IPS-15b (cell line): ENCODE measurements around the gene BRD1.
A peak's percentile ranks its signal among the peaks of the same experiment; 100 is the strongest.

Experiments used
- H3K27me3 ChIP-seq: one replicate; pipeline ENCODE4 v1.6.1; 2013; ENCODE audit warnings: low read length; ENCODE audit not compliant: control insufficient read depth, insufficient read depth
- H3K36me3 ChIP-seq: one replicate; pipeline ENCODE4 v1.6.1; 2013; ENCODE audit warnings: low read length; ENCODE audit not compliant: control insufficient read depth, insufficient read depth
- H3K4me1 ChIP-seq: one replicate; pipeline ENCODE4 v1.6.1; 2013; ENCODE audit warnings: mild to moderate bottlenecking, low read length; ENCODE audit not compliant: control insufficient read depth, insufficient read depth
- H3K4me3 ChIP-seq: one replicate; pipeline ENCODE4 v1.5.1; 2013; ENCODE audit warnings: low read depth, low read length
- H3K9ac ChIP-seq: one replicate; pipeline ENCODE4 v1.6.1; 2013; ENCODE audit warnings: low read depth, mild to moderate bottlenecking, low read length
- H3K9me3 ChIP-seq: one replicate; pipeline ENCODE4 v1.6.1; 2013; ENCODE audit warnings: mild to moderate bottlenecking, low read length; ENCODE audit not compliant: control insufficient read depth, insufficient read depth

BRD1 gene

GRCh38 chr22:49781289-49781782 is 46.3 kb downstream of the BRD1 start:
- H3K9ac ChIP-seq, result no peak overlapping the region
- peaks cover 35% of the 10 kb centered on the region for H3K36me3 ChIP-seq
- no peaks in the 10 kb centered on the region for H3K27me3 ChIP-seq
- H3K9me3 ChIP-seq, result no peaks in the 10 kb centered on the region
- H3K4me1 ChIP-seq, result no peaks in the 10 kb centered on the region
- no peak overlapping the region for H3K4me3 ChIP-seq

- Histone ChIP-seq H3K27me3 (no peaks in the 10 kb centered on the region), H3K4me1 (no peaks in the 10 kb centered on the region), H3K36me3 (peaks cover 36% of the 10 kb centered on the region), H3K9me3 (no peaks in the 10 kb centered on the region), H3K4me3 (no peak overlapping the region), H3K9ac (no peak overlapping the region)
These were observed 46.9 kb downstream of the BRD1 start for GRCh38 chr22:49780698-49781288.

GRCh38 chr22:49779853-49780697 is 47.6 kb downstream of the BRD1 start:
- Histone ChIP-seq H3K4me1 (no peaks in the 10 kb centered on the region), H3K36me3 (peaks cover 38% of the 10 kb centered on the region), H3K27me3 (no peaks in the 10 kb centered on the region), H3K9ac (peak overlapping the region; percentile 24), H3K9me3 (no peaks in the 10 kb centered on the region), H3K4me3 (no peak overlapping the region)

- peaks cover 38% of the 10 kb centered on the region for H3K36me3 ChIP-seq
- H3K9ac ChIP-seq, result no peak overlapping the region
- H3K27me3 ChIP-seq, result no peaks in the 10 kb centered on the region
- no peaks in the 10 kb centered on the region for H3K9me3 ChIP-seq
- no peaks in the 10 kb centered on the region for H3K4me1 ChIP-seq
- no peak overlapping the region for H3K4me3 ChIP-seq
These were observed 48.5 kb downstream of the BRD1 start for GRCh38 chr22:49779211-49779610.

- H3K4me3 ChIP-seq, result no peak overlapping the region
- H3K36me3 ChIP-seq, result peaks cover 33% of the 10 kb centered on the region
- no peak overlapping the region for H3K9ac ChIP-seq
- H3K27me3 ChIP-seq, result no peaks in the 10 kb centered on the region
- no peaks in the 10 kb centered on the region for H3K4me1 ChIP-seq
- H3K9me3 ChIP-seq, result no peaks in the 10 kb centered on the region
These were observed 50.0 kb downstream of the BRD1 start for GRCh38 chr22:49777569-49778249.

- Histone ChIP-seq H3K9me3 (no peaks in the 10 kb centered on the region), H3K36me3 (peaks cover 31% of the 10 kb centered on the region), H3K4me3 (no peak overlapping the region), H3K4me1 (no peaks in the 10 kb centered on the region), H3K9ac (no peak overlapping the region), H3K27me3 (no peaks in the 10 kb centered on the region)
These were observed 50.8 kb downstream of the BRD1 start for GRCh38 chr22:49776891-49777290.

DNA sequence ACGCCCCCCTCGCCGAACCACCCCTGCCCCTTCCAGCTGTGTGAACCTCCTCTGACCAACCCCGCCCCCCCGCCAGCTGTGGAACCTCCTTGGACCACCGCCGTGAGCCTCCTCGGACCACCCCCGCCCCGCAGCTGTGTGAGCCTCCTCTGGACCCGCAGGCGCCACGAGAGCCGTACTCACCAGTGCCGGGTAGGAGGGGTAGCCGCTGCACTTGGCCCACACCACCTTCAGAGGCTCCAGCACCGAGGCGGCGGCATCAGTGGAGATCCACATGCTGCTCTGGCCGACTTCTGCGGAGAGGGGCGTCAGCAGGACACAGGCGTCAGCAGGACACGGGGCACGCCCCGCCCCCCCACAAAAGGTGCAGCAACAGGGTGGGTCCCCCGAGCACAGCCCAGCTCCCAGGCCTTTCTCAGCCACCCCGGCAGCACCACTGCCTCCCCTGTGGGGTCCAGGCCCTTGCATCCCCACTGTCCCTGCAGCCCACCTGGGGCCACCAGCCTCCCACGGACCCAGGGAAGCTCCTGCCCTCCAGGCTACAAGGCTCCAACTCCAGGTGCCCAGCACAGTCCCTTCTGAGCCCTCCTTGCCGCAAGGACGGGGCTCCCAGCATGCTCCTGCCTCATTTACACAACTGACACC is 51.7 kb downstream of the BRD1 start:
- peaks cover 27% of the 10 kb centered on the region for H3K36me3 ChIP-seq

GRCh38 chr22:49775191-49775866 is 52.3 kb downstream of the BRD1 start:
- no peak overlapping the region for H3K9ac ChIP-seq
- H3K4me3 ChIP-seq, result no peak overlapping the region
- peaks cover 27% of the 10 kb centered on the region for H3K36me3 ChIP-seq
- no peaks in the 10 kb centered on the region for H3K9me3 ChIP-seq
- no peaks in the 10 kb centered on the region for H3K27me3 ChIP-seq
- no peaks in the 10 kb centered on the region for H3K4me1 ChIP-seq

More for the DNA sequence above, 51.7 kb downstream of the BRD1 start:
- H3K9me3 ChIP-seq, result no peaks in the 10 kb centered on the region
- no peaks in the 10 kb centered on the region for H3K27me3 ChIP-seq
- no peak overlapping the region for H3K4me3 ChIP-seq
- no peaks in the 10 kb centered on the region for H3K4me1 ChIP-seq
- no peak overlapping the region for H3K9ac ChIP-seq

GRCh38 chr22:49774499-49775151 is 53.0 kb downstream of the BRD1 start:
- Histone ChIP-seq H3K9ac (no peak overlapping the region), H3K27me3 (no peaks in the 10 kb centered on the region), H3K36me3 (peaks cover 27% of the 10 kb centered on the region), H3K9me3 (no peaks in the 10 kb centered on the region), H3K4me1 (no peaks in the 10 kb centered on the region), H3K4me3 (no peak overlapping the region)

DNA sequence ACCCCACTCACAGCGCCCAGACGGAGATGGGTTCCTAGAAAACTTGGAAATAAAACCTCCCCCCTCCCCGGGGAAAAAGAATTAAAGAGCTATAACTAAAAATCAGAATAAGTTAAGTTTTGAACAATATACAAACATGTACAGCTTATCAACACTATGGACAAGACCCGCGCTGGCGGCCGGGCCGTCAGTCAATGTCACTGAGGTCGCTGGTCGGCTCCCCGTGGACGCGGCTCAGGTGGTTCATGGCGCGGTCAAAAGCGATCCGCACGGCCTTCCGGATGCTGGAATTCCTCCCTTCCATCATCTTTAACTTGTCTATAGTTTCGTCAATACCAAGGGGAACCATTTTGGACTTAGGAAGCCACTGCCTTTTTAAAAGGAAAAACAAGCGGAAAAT is 53.6 kb downstream of the BRD1 start:
- no peaks in the 10 kb centered on the region for H3K4me1 ChIP-seq
- H3K27me3 ChIP-seq, result no peaks in the 10 kb centered on the region
- no peaks in the 10 kb centered on the region for H3K9me3 ChIP-seq
- peaks cover 27% of the 10 kb centered on the region for H3K36me3 ChIP-seq
- no peak overlapping the region for H3K9ac ChIP-seq
- H3K4me3 ChIP-seq, result no peak overlapping the region

GRCh38 chr22:49773531-49773930 is 54.1 kb downstream of the BRD1 start:
- Histone ChIP-seq H3K4me3 (no peak overlapping the region), H3K36me3 (peaks cover 27% of the 10 kb centered on the region), H3K27me3 (no peaks in the 10 kb centered on the region), H3K4me1 (no peaks in the 10 kb centered on the region), H3K9ac (no peak overlapping the region), H3K9me3 (no peaks in the 10 kb centered on the region)
